GM12878 (cell line): ENCODE results near the gene MACROD2. TPM values are rescaled to one million over a fixed set of nuclear protein-coding genes. Genes with fewer than 3 reads are reported as not detected.

Experiments used
- ATAC-seq: fragments of 200-7000 bp; cut with Tn5 transposase; 3 replicates; pipeline ENCODE4 v1.9.1; 2020; ENCODE audit warnings: mild to moderate bottlenecking, moderate library complexity
- BruUV-seq: library from RNA; stranded (reverse); fragments of 400-500 nt; replicated peaks from 2 replicates; lab custom pipeline; 2021; lab: Mats Ljungman, UMichigan
- CTCF ChIA-PET: fragments of 300-600 bp; sonication (Branson Sonifier 250); formaldehyde crosslinking; extraction: SDS; loops from one replicate; lab custom pipeline; 2021; ENCODE audit warnings: inconsistent platforms; lab: Yijun Ruan, JAX
- POLR2A ChIA-PET: fragments of 350-600 bp; formaldehyde crosslinking; extraction: SDS; loops from one replicate; lab custom pipeline; 2021; ENCODE audit warnings: inconsistent platforms; lab: Charles Lee
- RAD21 ChIA-PET: fragments of 300-600 bp; sonication (Branson Sonifier 250); formaldehyde crosslinking; loops from one replicate; lab custom pipeline; 2023; ENCODE audit warnings: antibody characterized with exemption; ENCODE audit not compliant: unreplicated experiment; lab: Charles Lee
- SMC1A ChIA-PET: fragments of 300-600 bp; sonication (Branson Sonifier 250); formaldehyde crosslinking; loops from one replicate; lab custom pipeline; 2023; ENCODE audit not compliant: unreplicated experiment, uncharacterized antibody; lab: Charles Lee
- DNase-seq: peaks from one replicate; pipeline ENCODE4 v3.0.0-alpha.2; 2011; ENCODE audit warnings: low read depth, low spot score
- FAIRE-seq: peaks from 3 replicates; lab custom pipeline; 2011; peaks lifted over from hg19 to GRCh38; lab: Jason Lieb, UNC
- H2AFZ ChIP-seq: 2 replicates; pipeline ENCODE4 v1.6.0; 2011; ENCODE audit warnings: low read depth, low read length, control low read depth; ENCODE audit not compliant: control insufficient read depth
- H3K27ac ChIP-seq: 2 replicates; pipeline ENCODE4 v1.5.1; 2011; ENCODE audit warnings: control low read depth; ENCODE audit not compliant: control insufficient read depth, insufficient read depth
- H3K27me3 ChIP-seq, 2 experiments: replicated peaks in 1 of 2; 2 replicates each; pipeline versions ENCODE4 v1.6.0 to v1.6.1; 2011; ENCODE audit warnings: low read length in 1 of 2; ENCODE audit not compliant: control insufficient read depth in 2 of 2, insufficient read depth in 2 of 2
- H3K36me3 ChIP-seq, 2 experiments: 2 replicates each; pipeline ENCODE4 v1.5.1; 2011; ENCODE audit warnings: low read length in 1 of 2; ENCODE audit not compliant: control insufficient read depth in 2 of 2, insufficient read depth in 2 of 2
- H3K4me1 ChIP-seq: 2 replicates; pipeline ENCODE4 v1.6.1; 2011; ENCODE audit warnings: mild to moderate bottlenecking, low read length, moderate library complexity, mixed read lengths; ENCODE audit not compliant: control insufficient read depth, insufficient read depth
- H3K4me2 ChIP-seq: 2 replicates; pipeline ENCODE4 v1.6.0; 2011; ENCODE audit warnings: control low read depth; ENCODE audit not compliant: control insufficient read depth, insufficient read depth
- H3K4me3 ChIP-seq: fragments of 200-600 bp; sonication (generic); 2 replicates; pipeline ENCODE4 v1.5.1; 2016
- H3K79me2 ChIP-seq: 2 replicates; pipeline ENCODE4 v1.6.0; 2011; ENCODE audit warnings: low read length; ENCODE audit not compliant: control insufficient read depth, insufficient read depth
- H3K9ac ChIP-seq: 2 replicates; pipeline ENCODE4 v1.8.0; 2011; ENCODE audit warnings: low read length, control low read depth, mixed read lengths; ENCODE audit not compliant: control insufficient read depth, insufficient read depth
- H3K9me3 ChIP-seq: replicated peaks from 3 replicates; pipeline ENCODE4 v1.5.1; 2011; ENCODE audit warnings: mild to moderate bottlenecking, low read length; ENCODE audit not compliant: control insufficient read depth, insufficient read depth
- H4K20me1 ChIP-seq: 2 replicates; pipeline ENCODE4 v1.6.0; 2011; ENCODE audit not compliant: control insufficient read depth, insufficient read depth
- BMI1 ChIP-seq: fragments of 450-650 bp; IDR thresholded peaks from 2 replicates; pipeline ENCODE4 v1.6.1; 2016; ENCODE audit warnings: mild to moderate bottlenecking, moderate library complexity, borderline replicate concordance
- CBX3 ChIP-seq: fragments of 200-600 bp; sonication (generic); IDR thresholded peaks from 2 replicates; pipeline ENCODE4 v1.6.1; 2016; ENCODE audit warnings: low read depth, borderline replicate concordance
- ESRRA ChIP-seq: IDR thresholded peaks from 2 replicates; pipeline ENCODE4 v1.6.1; 2012; ENCODE audit warnings: mild to moderate bottlenecking, low read length, improper control_type of control experiment
- EZH2 ChIP-seq: IDR thresholded peaks from 2 replicates; pipeline ENCODE4 v1.6.1; 2012; ENCODE audit warnings: low read depth, mild to moderate bottlenecking, control low read depth, inconsistent platforms, low read length, borderline replicate concordance; ENCODE audit not compliant: control insufficient read depth
- FOXM1 ChIP-seq: IDR thresholded peaks from 2 replicates; pipeline ENCODE4 v1.6.1; 2012; ENCODE audit warnings: low read depth, mild to moderate bottlenecking, inconsistent platforms, low read length, moderate library complexity
- GATAD2B ChIP-seq: fragments of 450-650 bp; conservative IDR thresholded peaks from 2 replicates; pipeline ENCODE4 v1.6.1; 2017; ENCODE audit warnings: low read depth, mild to moderate bottlenecking, moderate library complexity
- NFYB ChIP-seq: IDR thresholded peaks from 2 replicates; pipeline ENCODE4 v1.6.1; 2011; ENCODE audit warnings: low read depth, mild to moderate bottlenecking, low read length, improper control_type of control experiment, moderate library complexity; ENCODE audit not compliant: insufficient read depth
- NR2C2 ChIP-seq: IDR thresholded peaks from 2 replicates; pipeline ENCODE4 v1.6.1; 2011; ENCODE audit warnings: borderline replicate concordance, low read depth; ENCODE audit not compliant: control insufficient read depth, insufficient read length
- PAX5 ChIP-seq: IDR thresholded peaks from 2 replicates; pipeline ENCODE4 v1.6.1; 2011; ENCODE audit warnings: low read depth, low read length, borderline replicate concordance
- PAX8 ChIP-seq: fragments of 450-650 bp; IDR thresholded peaks from 2 replicates; pipeline ENCODE4 v1.6.1; 2017; ENCODE audit warnings: mild to moderate bottlenecking, moderate library complexity
- PML ChIP-seq: IDR thresholded peaks from 2 replicates; pipeline ENCODE4 v1.6.1; 2012; ENCODE audit warnings: low read length, inconsistent platforms
- POLR2AphosphoS5 ChIP-seq: IDR thresholded peaks from 2 replicates; pipeline ENCODE4 v1.6.1; 2011; ENCODE audit warnings: mild to moderate bottlenecking, low read length, inconsistent platforms
- RBBP5 ChIP-seq: fragments of 200-600 bp; sonication (generic); conservative IDR thresholded peaks from 2 replicates; pipeline ENCODE4 v1.6.1; 2016
- RUNX3 ChIP-seq: IDR thresholded peaks from 2 replicates; pipeline ENCODE4 v1.6.1; 2012; ENCODE audit warnings: low read length, inconsistent platforms
- SRF ChIP-seq, 2 experiments: IDR thresholded peaks; 2 replicates each; pipeline ENCODE4 v1.6.1; 2011; ENCODE audit warnings: low read depth in 2 of 2, low read length in 2 of 2, mild to moderate bottlenecking in 1 of 2, moderate library complexity in 1 of 2
- TBL1XR1 ChIP-seq: IDR thresholded peaks from 2 replicates; pipeline ENCODE4 v1.6.1; 2012; ENCODE audit warnings: low read depth, low read length, improper control_type of control experiment
- YY1 ChIP-seq: IDR thresholded peaks from 2 replicates; pipeline ENCODE4 v1.6.1; 2011; ENCODE audit warnings: low read depth, mild to moderate bottlenecking, low read length
- ZNF274 ChIP-seq: IDR thresholded peaks from one replicate; pipeline ENCODE4 v1.8.0; 2011; ENCODE audit not compliant: insufficient read length, insufficient read depth
- WGBS: methylation state at CpG from one replicate; pipeline ENCODE4 v1.1.6; 2016; ENCODE audit warnings: low lambda C conversion rate; ENCODE audit not compliant: insufficient replicate concordance, insufficient coverage; ENCODE audit errors: missing lambda C conversion rate; 5-methylcytosine and 5-hydroxymethylcytosine counted together
- in situ Hi-C: fragments of 300-500 bp; cut with MboI; formaldehyde crosslinking; loops from 9 replicates; pipeline ENCODE4 v1.14.3; 2018; ENCODE audit warnings: mixed read lengths
- intact Hi-C: fragments of 100-400 bp; cut with micrococcal nuclease; formaldehyde crosslinking; loops from one replicate; pipeline ENCODE4 v1.14.2; 2022; ENCODE audit not compliant: unreplicated experiment
- polyA plus RNA-seq, 11 experiments: library from polyadenylated mRNA; depleted of rRNA in 4 of 11; unstranded in 6 of 11; stranded (reverse) in 5 of 11; fragments of >200 nt; fragmentation: Nextera tagmentation in 4 of 11; fragmentation: Illumina TruSeq in 1 of 11; extraction: Ambion mirVana in 4 of 11; extraction: Trizol in 1 of 11; gene quantifications; 1 replicate in 1 of 11; 2 replicates in 10 of 11; pipeline versions ENCODE4 v1.2.1 to v1.2.3, GENCODE V29; 2011 to 2016; ENCODE audit warnings: inconsistent platforms in 2 of 11, missing spikeins in 2 of 11, low read depth in 1 of 11
- total RNA-seq, 4 experiments: library from RNA; depleted of rRNA in 3 of 4; stranded (reverse); fragments of >200 nt in 3 of 4; fragmentation: Illumina TruSeq in 1 of 4; extraction: Trizol in 1 of 4; gene quantifications; 2 replicates each; pipeline versions ENCODE4 v1.2.1 to v1.2.3, GENCODE V29; 2013 to 2021
- TF ChIP-seq, protein P1 (sequence below): fragments of 450-650 bp; IDR thresholded peaks from 2 replicates; pipeline ENCODE4 v1.6.1; 2016; ENCODE audit warnings: mild to moderate bottlenecking
- TF ChIP-seq, protein P2 (sequence below): IDR thresholded peaks from 2 replicates; pipeline ENCODE4 v1.6.1; 2011; ENCODE audit warnings: mild to moderate bottlenecking, low read depth, low read length, moderate library complexity; ENCODE audit not compliant: insufficient replicate concordance

Gene MACROD2
- total and polyA plus RNA-seq, 10 of the 15 experiments (the other 5 are each of a cell fraction or from before 2014, with no cell fraction given) = 1.1 to 21.5 (median 2.2) TPM

DNA sequence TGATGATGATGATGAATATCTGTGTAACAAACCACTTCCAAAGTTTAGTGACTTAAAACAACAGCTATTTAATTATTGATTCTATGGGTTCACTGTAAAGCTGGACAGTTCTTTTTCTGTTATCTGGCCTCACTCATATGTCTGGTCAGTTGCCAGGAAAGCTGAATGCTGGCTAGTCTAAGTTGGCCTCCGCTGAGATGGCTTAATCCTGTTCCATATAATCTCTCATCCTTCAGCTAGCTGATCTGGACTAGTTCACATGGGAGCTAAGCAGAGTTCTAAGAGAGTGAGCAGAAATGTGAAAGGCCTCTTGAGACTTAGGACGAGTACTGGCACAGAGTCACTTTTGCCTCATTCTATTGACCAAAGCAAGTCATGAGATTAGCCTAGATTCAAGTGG lies 676.8 kb downstream of the MACROD2 start:
- 6% methylated on average over 2 of the region's 2 CpGs for WGBS
- POLR2A ChIA-PET = no interaction called here
- ATAC-seq = no peak
- FAIRE-seq = no peak
- H3K4me1 ChIP-seq = no peaks in the 10 kb centered on the region
- SMC1A ChIA-PET = interaction anchor here (1.0 kb wide), 1 partner anchor 10 kb away, joined by 3 read pairs; no protein-coding TSS in a partner anchor
- no peaks in the 10 kb centered on the region for H3K27me3 ChIP-seq
- no peak overlapping the region for H3K27ac ChIP-seq
- no TSS peak for BruUV-seq
- intact Hi-C loops (no loop called here), in situ Hi-C loops (no loop called here)
- no peak overlapping the region for H3K9ac ChIP-seq
- no peak for DNase-seq
- CTCF ChIA-PET = no interaction called here
- H4K20me1 ChIP-seq = no peaks in the 10 kb centered on the region
- no peaks in the 10 kb centered on the region for H3K9me3 ChIP-seq
- no peak overlapping the region for H2AFZ ChIP-seq
- H3K4me2 ChIP-seq = no peak overlapping the region
- H3K4me3 ChIP-seq = no peak overlapping the region
- no peaks in the 10 kb centered on the region for H3K79me2 ChIP-seq
- H3K36me3 ChIP-seq = no peaks in the 10 kb centered on the region
- TF ChIP-seq RUNX3 (no peak), RBBP5 (no peak), FOXM1 (no peak), PML (no peak), NR2C2 (no peak), ESRRA (no peak), SRF (IDR thresholded peaks at IDR 0.05; ENCODE audit: low read depth in 2 of 2, low read length in 2 of 2) (no peak), BMI1 (no peak), TBL1XR1 (no peak), ZNF274 (no peak), YY1 (no peak), EZH2 (no peak), GATAD2B (no peak), POLR2AphosphoS5 (no peak), PAX5 (no peak), NFYB (no peak), CBX3 (no peak), PAX8 (no peak)
- TF ChIP-seq, protein P1, sequence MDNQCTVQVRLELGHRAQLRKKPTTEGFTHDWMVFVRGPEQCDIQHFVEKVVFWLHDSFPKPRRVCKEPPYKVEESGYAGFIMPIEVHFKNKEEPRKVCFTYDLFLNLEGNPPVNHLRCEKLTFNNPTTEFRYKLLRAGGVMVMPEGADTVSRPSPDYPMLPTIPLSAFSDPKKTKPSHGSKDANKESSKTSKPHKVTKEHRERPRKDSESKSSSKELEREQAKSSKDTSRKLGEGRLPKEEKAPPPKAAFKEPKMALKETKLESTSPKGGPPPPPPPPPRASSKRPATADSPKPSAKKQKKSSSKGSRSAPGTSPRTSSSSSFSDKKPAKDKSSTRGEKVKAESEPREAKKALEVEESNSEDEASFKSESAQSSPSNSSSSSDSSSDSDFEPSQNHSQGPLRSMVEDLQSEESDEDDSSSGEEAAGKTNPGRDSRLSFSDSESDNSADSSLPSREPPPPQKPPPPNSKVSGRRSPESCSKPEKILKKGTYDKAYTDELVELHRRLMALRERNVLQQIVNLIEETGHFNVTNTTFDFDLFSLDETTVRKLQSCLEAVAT = no peak
- TF ChIP-seq, protein P2, sequence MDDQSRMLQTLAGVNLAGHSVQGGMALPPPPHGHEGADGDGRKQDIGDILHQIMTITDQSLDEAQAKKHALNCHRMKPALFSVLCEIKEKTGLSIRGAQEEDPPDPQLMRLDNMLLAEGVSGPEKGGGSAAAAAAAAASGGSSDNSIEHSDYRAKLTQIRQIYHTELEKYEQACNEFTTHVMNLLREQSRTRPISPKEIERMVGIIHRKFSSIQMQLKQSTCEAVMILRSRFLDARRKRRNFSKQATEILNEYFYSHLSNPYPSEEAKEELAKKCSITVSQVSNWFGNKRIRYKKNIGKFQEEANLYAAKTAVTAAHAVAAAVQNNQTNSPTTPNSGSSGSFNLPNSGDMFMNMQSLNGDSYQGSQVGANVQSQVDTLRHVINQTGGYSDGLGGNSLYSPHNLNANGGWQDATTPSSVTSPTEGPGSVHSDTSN = no peak
- RAD21 ChIA-PET = no interaction called here
